ENCODE measurements around the gene PSMB8.

GRCh38 chr6:32830017-32830416 is 13.8 kb downstream of the PSMB8 start:
- TF ChIP-seq CTCF (conservative IDR thresholded peaks at IDR 0.05; ENCODE audit: low read depth, low read length) (no peak), POLR2A (IDR thresholded peaks at IDR 0.05; ENCODE audit: low read depth, low read length) (no peak), RCOR1 (IDR thresholded peaks at IDR 0.05; ENCODE audit: insufficient replicate concordance, low read length) (no peak)

All from IMR-90 (cell line).